PC-9 (cell line): ENCODE results near the gene KIN. TPM values are rescaled to one million over a fixed set of nuclear protein-coding genes. Genes with fewer than 3 reads are reported as not detected.

Experiments used
- BruUV-seq: library from RNA; stranded (reverse); fragments of 400-500 nt; replicated peaks from 2 replicates; lab custom pipeline; 2021; lab: Mats Ljungman, UMichigan
- CTCF ChIA-PET: fragments of 300-600 bp; sonication (Branson Sonifier 250); formaldehyde crosslinking; loops from one replicate; lab custom pipeline; 2022; ENCODE audit warnings: antibody characterized with exemption; lab: Charles Lee
- POLR2A ChIA-PET: fragments of 300-600 bp; sonication (Branson Sonifier 250); formaldehyde crosslinking; loops from one replicate; lab custom pipeline; 2022; ENCODE audit warnings: antibody characterized with exemption; ENCODE audit not compliant: unreplicated experiment; lab: Charles Lee
- DNase-seq, 2 experiments: peaks; one replicate each; pipeline versions ENCODE4 v3.0.0 to v3.0.0-alpha.2; 2015 to 2022; ENCODE audit warnings: mixed read lengths in 1 of 2
- H2AFZ ChIP-seq: fragments of 200-600 bp; sonication (generic); 2 replicates; pipeline ENCODE4 v1.8.1; 2017; ENCODE audit warnings: antibody characterized with exemption
- H3F3A ChIP-seq: fragments of 200-600 bp; sonication (generic); 2 replicates; pipeline ENCODE4 v1.8.1; 2017; ENCODE audit warnings: antibody characterized with exemption, mild to moderate bottlenecking, low read depth; ENCODE audit not compliant: insufficient read depth
- H3K27ac ChIP-seq: fragments of 200-600 bp; sonication (generic); 2 replicates; pipeline ENCODE4 v1.6.1; 2016; ENCODE audit warnings: mixed run types
- H3K27me3 ChIP-seq: fragments of 200-600 bp; sonication (generic); 2 replicates; pipeline ENCODE4 v1.6.1; 2016; ENCODE audit warnings: low read depth, mixed run types; ENCODE audit not compliant: insufficient read depth
- H3K36me3 ChIP-seq: fragments of 200-600 bp; sonication (generic); 2 replicates; pipeline ENCODE4 v1.6.1; 2016; ENCODE audit warnings: low read depth, mixed run types
- H3K4me1 ChIP-seq: fragments of 200-600 bp; sonication (generic); replicated peaks from 2 replicates; pipeline ENCODE4 v1.6.1; 2016; ENCODE audit warnings: mixed run types; ENCODE audit not compliant: insufficient read depth
- H3K4me2 ChIP-seq: fragments of 200-600 bp; sonication (generic); 2 replicates; pipeline ENCODE4 v1.6.1; 2017; ENCODE audit warnings: mixed run types
- H3K4me3 ChIP-seq: fragments of 200-600 bp; sonication (generic); 2 replicates; pipeline ENCODE4 v1.6.1; 2016; ENCODE audit warnings: mixed run types
- H3K79me2 ChIP-seq: fragments of 200-600 bp; sonication (generic); 2 replicates; pipeline ENCODE4 v1.6.1; 2017; ENCODE audit warnings: low read depth, mixed run types
- H3K9me2 ChIP-seq: fragments of 200-600 bp; sonication (generic); 2 replicates; pipeline ENCODE4 v1.8.1; 2017; ENCODE audit warnings: mild to moderate bottlenecking; ENCODE audit not compliant: insufficient read depth
- H3K9me3 ChIP-seq: fragments of 200-600 bp; sonication (generic); 2 replicates; pipeline ENCODE4 v1.8.1; 2016; ENCODE audit warnings: low read depth; ENCODE audit not compliant: insufficient read depth
- H4K20me1 ChIP-seq: fragments of 200-600 bp; sonication (generic); 2 replicates; pipeline ENCODE4 v1.8.1; 2017; ENCODE audit not compliant: insufficient read depth
- EZH2 ChIP-seq: fragments of 200-600 bp; sonication (generic); IDR thresholded peaks from 2 replicates; pipeline ENCODE4 v1.8.0; 2017; ENCODE audit warnings: antibody characterized with exemption, low read depth
- intact Hi-C: fragments of 100-400 bp; cut with micrococcal nuclease; formaldehyde crosslinking; loops from one replicate; pipeline ENCODE4 v1.10.0; 2022; ENCODE audit not compliant: unreplicated experiment
- total RNA-seq: library from RNA; stranded (reverse); gene quantifications from 2 replicates; pipeline ENCODE4 v1.2.3, GENCODE V29; 2021
- TF ChIP-seq, protein P1 (sequence below): fragments of 200-600 bp; sonication (generic); conservative IDR thresholded peaks from 2 replicates; pipeline ENCODE4 v1.6.1; 2017; ENCODE audit warnings: mixed run types, antibody characterized with exemption, mild to moderate bottlenecking, moderate library complexity

KIN gene
- total RNA-seq, 1 experiment from 2014 or later: 10.4 TPM

DNA sequence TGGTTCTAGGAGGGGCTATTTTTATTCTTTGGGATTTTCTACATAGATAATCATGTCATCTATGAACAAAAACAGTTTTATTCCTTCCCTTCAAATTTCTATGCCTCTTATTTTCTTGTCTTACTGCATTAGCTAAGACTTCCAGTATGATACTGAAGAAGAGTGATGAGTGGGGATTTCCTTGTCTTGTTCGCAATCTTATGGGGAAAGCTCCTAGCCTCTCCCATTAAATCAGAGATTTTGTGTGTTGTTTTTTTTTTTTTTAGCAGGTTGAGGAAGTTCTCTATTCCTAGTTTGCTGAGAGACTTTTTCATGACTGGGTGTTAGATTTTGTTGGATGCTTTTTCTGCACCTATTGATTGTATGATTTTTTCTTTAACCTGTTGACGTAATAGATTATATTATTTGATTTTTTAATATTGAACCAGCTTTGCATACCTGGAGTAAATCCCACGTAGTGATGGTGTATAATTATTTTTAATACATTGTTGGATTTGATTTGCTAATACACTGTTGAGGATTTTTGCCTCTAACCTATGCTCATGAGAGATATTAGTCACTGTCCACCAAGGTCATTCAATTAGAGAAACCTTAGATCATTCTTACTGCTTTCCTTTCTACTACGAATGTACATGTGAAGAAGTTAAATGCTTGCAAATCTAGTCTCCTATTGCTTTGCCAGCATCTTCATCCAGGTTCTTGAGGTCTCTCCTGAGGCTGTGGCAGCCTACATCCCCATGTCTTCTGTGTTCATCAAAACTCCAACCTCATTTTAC, 6.6 kb upstream of the KIN start:
- H3K9me3 ChIP-seq: no peaks in the 10 kb centered on the region
- peaks cover 7% of the 10 kb centered on the region for H3K4me1 ChIP-seq
- H3K4me3 ChIP-seq: no peak overlapping the region
- peaks cover 12% of the 10 kb centered on the region for H3K36me3 ChIP-seq
- intact Hi-C loops: no loop called here
- TF ChIP-seq EZH2: no peak
- TF ChIP-seq, protein P1, sequence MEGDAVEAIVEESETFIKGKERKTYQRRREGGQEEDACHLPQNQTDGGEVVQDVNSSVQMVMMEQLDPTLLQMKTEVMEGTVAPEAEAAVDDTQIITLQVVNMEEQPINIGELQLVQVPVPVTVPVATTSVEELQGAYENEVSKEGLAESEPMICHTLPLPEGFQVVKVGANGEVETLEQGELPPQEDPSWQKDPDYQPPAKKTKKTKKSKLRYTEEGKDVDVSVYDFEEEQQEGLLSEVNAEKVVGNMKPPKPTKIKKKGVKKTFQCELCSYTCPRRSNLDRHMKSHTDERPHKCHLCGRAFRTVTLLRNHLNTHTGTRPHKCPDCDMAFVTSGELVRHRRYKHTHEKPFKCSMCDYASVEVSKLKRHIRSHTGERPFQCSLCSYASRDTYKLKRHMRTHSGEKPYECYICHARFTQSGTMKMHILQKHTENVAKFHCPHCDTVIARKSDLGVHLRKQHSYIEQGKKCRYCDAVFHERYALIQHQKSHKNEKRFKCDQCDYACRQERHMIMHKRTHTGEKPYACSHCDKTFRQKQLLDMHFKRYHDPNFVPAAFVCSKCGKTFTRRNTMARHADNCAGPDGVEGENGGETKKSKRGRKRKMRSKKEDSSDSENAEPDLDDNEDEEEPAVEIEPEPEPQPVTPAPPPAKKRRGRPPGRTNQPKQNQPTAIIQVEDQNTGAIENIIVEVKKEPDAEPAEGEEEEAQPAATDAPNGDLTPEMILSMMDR: no peak
- H3K79me2 ChIP-seq: peaks cover 61% of the 10 kb centered on the region
- ChIA-PET CTCF (no interaction called here), POLR2A (no interaction called here)
- peaks cover 30% of the 10 kb centered on the region for H4K20me1 ChIP-seq
- no peak overlapping the region for H3K4me2 ChIP-seq
- BruUV-seq: no TSS peak
- H3K27ac ChIP-seq: no peak overlapping the region
- no peak overlapping the region for H2AFZ ChIP-seq
- no peaks in the 10 kb centered on the region for H3F3A ChIP-seq
- no peaks in the 10 kb centered on the region for H3K27me3 ChIP-seq
- no peaks in the 10 kb centered on the region for H3K9me2 ChIP-seq
- no peak for DNase-seq

DNA sequence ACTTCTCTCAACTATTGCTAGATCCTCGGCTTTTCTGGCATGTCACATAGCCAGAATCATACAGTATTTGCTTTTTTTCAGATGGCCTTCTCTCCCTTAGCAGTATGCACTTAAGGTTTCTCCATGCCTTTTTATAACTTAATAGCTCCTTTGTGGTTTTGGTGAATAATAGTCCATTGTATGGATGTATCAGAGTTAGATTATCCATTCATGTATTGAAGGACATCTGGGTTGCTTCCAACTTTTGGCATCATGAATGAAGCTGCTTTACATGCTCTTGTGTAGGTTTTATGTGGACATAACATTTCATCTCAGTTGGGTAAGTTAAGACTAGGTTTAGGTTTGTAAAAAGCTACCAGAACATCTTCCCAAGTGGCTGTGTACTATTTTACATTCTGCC, 4.7 kb upstream of the KIN start:
- no peaks in the 10 kb centered on the region for H3K27me3 ChIP-seq
- BruUV-seq: no TSS peak
- intact Hi-C loops: no loop called here
- peaks cover 9% of the 10 kb centered on the region for H3K36me3 ChIP-seq
- peaks cover 79% of the 10 kb centered on the region for H3K79me2 ChIP-seq
- H3K4me2 ChIP-seq: no peak overlapping the region
- H4K20me1 ChIP-seq: peaks cover 30% of the 10 kb centered on the region
- no peaks in the 10 kb centered on the region for H3K9me3 ChIP-seq
- H3K9me2 ChIP-seq: no peaks in the 10 kb centered on the region
- peaks cover 10% of the 10 kb centered on the region for H3K4me1 ChIP-seq
- TF ChIP-seq EZH2: no peak
- TF ChIP-seq, protein P1: no peak
- H3K27ac ChIP-seq: no peak overlapping the region
- H3K4me3 ChIP-seq: no peak overlapping the region
- ChIA-PET POLR2A (interaction anchor here (0.6 kb wide), 1 partner anchor 252 kb away, joined by 3 read pairs; no protein-coding TSS in a partner anchor), CTCF (no interaction called here)
- H3F3A ChIP-seq: no peaks in the 10 kb centered on the region
- no peak for DNase-seq
- H2AFZ ChIP-seq: no peak overlapping the region

DNA sequence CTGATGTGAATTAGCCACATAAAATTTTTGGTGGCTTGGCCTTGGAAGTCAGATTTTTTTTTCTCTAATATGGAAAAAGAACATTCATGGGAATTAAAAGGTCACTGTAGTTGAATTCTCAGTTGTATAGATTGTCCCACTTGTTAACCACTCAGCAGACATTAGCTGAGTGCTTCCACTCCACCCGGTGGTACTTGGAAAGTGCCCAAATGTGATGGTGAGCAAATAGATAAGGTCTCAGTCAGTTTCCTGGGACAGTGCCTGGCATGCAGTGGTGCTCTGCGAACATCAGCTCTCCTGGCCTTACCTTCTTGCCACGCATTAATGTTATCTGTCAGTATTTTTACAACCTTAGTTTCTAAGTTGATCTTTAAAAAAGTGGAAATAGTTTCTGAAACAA, 1.6 kb upstream of the KIN start:
- Histone ChIP-seq H3K27ac (no peak overlapping the region), H3K9me3 (no peaks in the 10 kb centered on the region), H3K27me3 (no peaks in the 10 kb centered on the region), H3F3A (no peaks in the 10 kb centered on the region), H3K4me1 (peaks cover 10% of the 10 kb centered on the region), H4K20me1 (peaks cover 18% of the 10 kb centered on the region), H3K9me2 (no peaks in the 10 kb centered on the region), H2AFZ (no peak overlapping the region), H3K4me2 (peak overlapping the region; percentile 94), H3K4me3 (peak overlapping the region; percentile 80), H3K36me3 (0 out of 2 replicates have a peak, but pooled peaks cover 3% of the 10 kb centered on the region), H3K79me2 (peaks cover 99% of the 10 kb centered on the region)
- TF ChIP-seq, protein P1: no peak
- TF ChIP-seq EZH2: no peak
- DNase-seq: no peak
- ChIA-PET POLR2A (interaction anchor here (0.6 to 0.7 kb wide), 2 partner anchors 8 to 256 kb away, joined by 5 to 7 read pairs; no protein-coding TSS in a partner anchor), CTCF (no interaction called here)
- intact Hi-C loops: loop anchor here (1.0 kb wide), 1 partner anchor 8 kb away; no protein-coding TSS in a partner anchor
- no TSS peak for BruUV-seq
